ENCODE results near the gene SLC38A9.

DNA sequence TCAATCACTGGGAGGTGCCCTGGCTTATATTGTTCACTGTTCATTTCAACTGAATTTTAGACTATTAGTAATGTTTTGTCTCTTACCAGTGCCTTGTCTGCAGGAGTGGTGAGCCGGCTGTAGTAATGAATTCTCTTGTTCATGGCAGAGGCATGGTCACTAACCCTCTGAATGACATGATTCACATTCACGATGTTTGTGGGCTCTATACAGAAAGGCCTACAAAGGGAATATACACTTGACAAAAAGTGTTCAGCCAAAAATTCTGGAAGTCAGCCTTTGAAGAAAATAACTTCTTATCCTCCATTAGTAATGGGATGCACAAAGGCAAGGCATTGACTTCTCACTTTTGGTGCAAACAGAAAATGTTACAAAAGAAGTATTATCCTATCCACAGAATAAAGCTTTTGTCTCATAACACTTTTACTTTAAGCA, 39.6 kb downstream of the SLC38A9 start:
- TF ChIP-seq BCLAF1 (IDR thresholded peaks at IDR 0.05; ENCODE audit: borderline replicate concordance in 1 of 2, control insufficient read depth in 1 of 2, low read depth in 2 of 2, low read length in 1 of 2) (no peak), SUPT5H (IDR thresholded peaks at IDR 0.05) (no peak), CTCF (IDR thresholded peaks at IDR 0.05 in 2 of 3, conservative IDR thresholded peaks at IDR 0.05 in 1 of 3; ENCODE audit: insufficient read depth in 2 of 3, low read depth in 1 of 3, low read length in 3 of 3) (no peak), CHD1 (IDR thresholded peaks at IDR 0.05; ENCODE audit: low read length) (no peak), ARID4B (CRISPR knock-in tag; IDR thresholded peaks at IDR 0.05) (no peak), TGIF2 (CRISPR knock-in tag; IDR thresholded peaks at IDR 0.05) (no peak)
